Measurements from ENCODE around the gene TBCC. TPM values are rescaled to one million over a fixed set of nuclear protein-coding genes. Genes with fewer than 3 reads are reported as not detected.
A peak's percentile ranks its signal among the peaks of the same experiment; 100 is the strongest.

The TBCC gene
- total RNA-seq, 1 donor = 33.7 TPM

DNA sequence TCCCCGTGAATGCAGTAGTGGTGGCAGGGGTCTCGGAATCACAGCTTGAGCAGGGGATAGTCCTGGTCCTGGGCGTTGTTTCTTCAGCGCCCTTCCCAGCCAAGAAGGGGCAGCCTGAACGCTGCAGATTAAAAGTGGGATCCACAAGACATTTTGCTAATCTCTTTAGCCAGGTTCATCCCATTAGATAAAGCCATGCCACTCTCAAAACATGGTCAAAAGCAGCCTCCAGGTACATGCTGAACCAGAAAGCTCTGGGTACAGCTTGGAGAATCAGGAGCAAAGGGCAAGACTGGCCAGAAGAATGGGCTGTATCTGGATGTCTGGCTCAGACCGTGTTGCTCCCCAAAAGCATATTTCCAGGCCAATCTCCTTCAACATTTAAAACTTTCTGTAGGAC lies 23.4 kb downstream of the TBCC start, which contains the start of gene PRPH2:
Gene PRPH2 (minus strand): TSS at position 101 of the 400 bp plus-strand sequence. CDS start 263 bp downstream, outside the sequence.
- no peaks in the 10 kb centered on the region for H3K27me3 ChIP-seq (ENCODE audit: insufficient read depth, low read length)
- TF ChIP-seq, protein P1, sequence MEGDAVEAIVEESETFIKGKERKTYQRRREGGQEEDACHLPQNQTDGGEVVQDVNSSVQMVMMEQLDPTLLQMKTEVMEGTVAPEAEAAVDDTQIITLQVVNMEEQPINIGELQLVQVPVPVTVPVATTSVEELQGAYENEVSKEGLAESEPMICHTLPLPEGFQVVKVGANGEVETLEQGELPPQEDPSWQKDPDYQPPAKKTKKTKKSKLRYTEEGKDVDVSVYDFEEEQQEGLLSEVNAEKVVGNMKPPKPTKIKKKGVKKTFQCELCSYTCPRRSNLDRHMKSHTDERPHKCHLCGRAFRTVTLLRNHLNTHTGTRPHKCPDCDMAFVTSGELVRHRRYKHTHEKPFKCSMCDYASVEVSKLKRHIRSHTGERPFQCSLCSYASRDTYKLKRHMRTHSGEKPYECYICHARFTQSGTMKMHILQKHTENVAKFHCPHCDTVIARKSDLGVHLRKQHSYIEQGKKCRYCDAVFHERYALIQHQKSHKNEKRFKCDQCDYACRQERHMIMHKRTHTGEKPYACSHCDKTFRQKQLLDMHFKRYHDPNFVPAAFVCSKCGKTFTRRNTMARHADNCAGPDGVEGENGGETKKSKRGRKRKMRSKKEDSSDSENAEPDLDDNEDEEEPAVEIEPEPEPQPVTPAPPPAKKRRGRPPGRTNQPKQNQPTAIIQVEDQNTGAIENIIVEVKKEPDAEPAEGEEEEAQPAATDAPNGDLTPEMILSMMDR (IDR thresholded peaks at IDR 0.05; ENCODE audit: extremely low read depth, low read depth, low read length) = no peak
- H3K4me2 ChIP-seq (ENCODE audit: insufficient read depth, low read length) = no peak within 1 kb of the TSS
- no peak within 1 kb of the TSS for H2AFZ ChIP-seq (ENCODE audit: low read length)
- no peak within 1 kb of the TSS for H3K4me3 ChIP-seq (ENCODE audit: insufficient read depth, low read length)
- H4K20me1 ChIP-seq (ENCODE audit: insufficient read depth, low read length) = no peaks in the 10 kb centered on the region
- no peaks in the 10 kb centered on the region for H3K9me3 ChIP-seq (ENCODE audit: low read depth, low read length)
- no peak within 1 kb of the TSS for H3K27ac ChIP-seq (ENCODE audit: low read depth, low read length)
- peaks cover 11% of the 10 kb centered on the region for H3K4me1 ChIP-seq (ENCODE audit: insufficient read depth, low read length)
- no peaks in the 10 kb centered on the region for H3K79me2 ChIP-seq (ENCODE audit: insufficient read depth, low read length)
- DNase-seq (ENCODE audit: insufficient read length, low spot score, missing footprints) = no peak
- H3K36me3 ChIP-seq (ENCODE audit: insufficient read depth, low read length) = no peaks in the 10 kb centered on the region

DNA sequence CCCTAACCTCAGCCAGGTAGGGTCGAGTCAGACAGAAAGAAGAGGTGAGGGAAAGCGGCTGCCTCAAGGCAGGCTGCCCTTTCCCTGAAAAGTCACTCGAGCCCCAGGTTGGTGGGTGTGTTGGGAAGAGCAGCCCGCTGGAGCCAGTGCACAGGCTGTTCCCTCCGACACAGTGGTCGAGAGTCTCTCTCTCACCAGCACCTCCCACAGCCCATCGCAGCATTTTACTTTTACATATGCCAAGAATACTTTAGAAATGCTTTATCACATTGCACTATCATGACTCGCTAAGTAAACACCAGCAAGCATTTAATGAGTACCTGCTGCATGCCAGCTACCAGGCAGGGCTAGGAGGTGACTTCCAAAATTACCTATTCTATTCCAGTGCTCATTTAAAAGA lies 25.2 kb downstream of the TBCC start:
- H3K4me1 ChIP-seq (ENCODE audit: insufficient read depth, low read length) = peaks cover 4% of the 10 kb centered on the region
- TF ChIP-seq, protein P1 (IDR thresholded peaks at IDR 0.05; ENCODE audit: extremely low read depth, low read depth, low read length) = no peak
- H2AFZ ChIP-seq (ENCODE audit: low read length) = no peak overlapping the region
- no peaks in the 10 kb centered on the region for H3K27me3 ChIP-seq (ENCODE audit: insufficient read depth, low read length)
- DNase-seq (ENCODE audit: insufficient read length, low spot score, missing footprints) = peak; percentile 63
- no peaks in the 10 kb centered on the region for H3K36me3 ChIP-seq (ENCODE audit: insufficient read depth, low read length)
- no peaks in the 10 kb centered on the region for H3K79me2 ChIP-seq (ENCODE audit: insufficient read depth, low read length)
- H3K4me2 ChIP-seq (ENCODE audit: insufficient read depth, low read length) = no peak overlapping the region
- H3K9me3 ChIP-seq (ENCODE audit: low read depth, low read length) = no peaks in the 10 kb centered on the region
- no peak overlapping the region for H3K4me3 ChIP-seq (ENCODE audit: insufficient read depth, low read length)
- H4K20me1 ChIP-seq (ENCODE audit: insufficient read depth, low read length) = no peaks in the 10 kb centered on the region
- no peak overlapping the region for H3K27ac ChIP-seq (ENCODE audit: low read depth, low read length)

DNA sequence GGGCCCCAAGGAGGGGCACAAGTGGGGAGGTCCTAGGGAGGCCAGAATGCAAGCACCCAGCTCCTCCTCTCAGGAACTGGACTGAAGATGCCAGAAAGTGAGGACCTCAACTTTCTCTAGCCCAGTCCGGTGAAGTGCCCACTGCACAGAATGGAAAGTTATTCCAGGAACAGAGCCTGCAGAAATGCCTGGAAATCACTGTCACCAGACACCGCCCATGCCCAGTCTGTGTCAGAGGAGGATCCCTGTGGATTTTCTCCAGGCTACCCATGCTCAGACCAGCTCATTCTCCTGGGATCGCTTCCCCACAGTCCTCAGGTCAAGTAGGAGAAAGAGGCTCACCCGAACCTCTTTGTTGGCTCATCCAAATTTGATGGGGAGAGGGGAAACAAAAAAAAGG lies 30.0 kb downstream of the TBCC start:
- no peaks in the 10 kb centered on the region for H3K79me2 ChIP-seq (ENCODE audit: insufficient read depth, low read length)
- DNase-seq (ENCODE audit: insufficient read length, low spot score, missing footprints) = no peak
- TF ChIP-seq, protein P1 (IDR thresholded peaks at IDR 0.05; ENCODE audit: extremely low read depth, low read depth, low read length) = no peak

DNA sequence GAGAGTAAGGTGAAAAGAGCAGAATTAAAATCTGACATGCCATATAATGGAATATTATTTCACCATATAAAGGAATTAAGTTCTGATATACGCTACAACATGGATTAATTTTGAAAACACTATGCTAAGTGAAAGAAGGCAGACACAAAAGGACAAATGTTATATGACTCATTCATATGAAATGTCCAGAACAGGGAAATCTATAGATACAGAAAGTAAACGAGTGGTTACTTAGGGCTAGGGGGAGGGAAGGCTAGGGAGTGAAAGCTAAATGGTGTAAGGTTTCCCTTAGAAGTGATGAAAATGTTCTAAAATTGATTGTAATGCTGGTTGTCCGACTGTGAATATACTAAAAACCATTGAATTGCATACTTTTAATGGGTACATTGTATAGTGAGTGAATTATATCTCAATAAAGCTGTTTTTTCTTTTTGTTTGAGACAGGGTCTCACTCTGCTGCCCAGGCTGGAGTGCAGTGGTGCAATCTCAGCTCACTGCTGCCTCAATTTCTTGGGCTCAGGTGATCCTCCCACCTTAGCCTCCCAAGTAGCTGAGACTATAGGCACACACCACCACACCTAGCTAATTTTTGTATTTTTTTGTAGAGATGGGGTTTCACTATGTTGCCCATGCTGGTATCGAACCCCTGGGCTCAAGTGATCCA lies 31.7 kb downstream of the TBCC start:
- Histone ChIP-seq H3K27ac (ENCODE audit: low read depth, low read length) (no peak overlapping the region), H3K9me3 (ENCODE audit: low read depth, low read length) (peaks cover 6% of the 10 kb centered on the region)

More for the DNA sequence above, 30.0 kb downstream of the TBCC start:
- Histone ChIP-seq H4K20me1 (ENCODE audit: insufficient read depth, low read length) (no peaks in the 10 kb centered on the region), H3K4me1 (ENCODE audit: insufficient read depth, low read length) (peaks cover 4% of the 10 kb centered on the region), H3K36me3 (ENCODE audit: insufficient read depth, low read length) (no peaks in the 10 kb centered on the region), H3K27ac (ENCODE audit: low read depth, low read length) (no peak overlapping the region), H3K9me3 (ENCODE audit: low read depth, low read length) (peaks cover 6% of the 10 kb centered on the region), H3K4me3 (ENCODE audit: insufficient read depth, low read length) (no peak overlapping the region), H3K27me3 (ENCODE audit: insufficient read depth, low read length) (no peaks in the 10 kb centered on the region), H2AFZ (ENCODE audit: low read length) (no peak overlapping the region), H3K4me2 (ENCODE audit: insufficient read depth, low read length) (no peak overlapping the region)

More for the DNA sequence above, 31.7 kb downstream of the TBCC start:
- H3K79me2 ChIP-seq (ENCODE audit: insufficient read depth, low read length) = no peaks in the 10 kb centered on the region
- H4K20me1 ChIP-seq (ENCODE audit: insufficient read depth, low read length) = no peaks in the 10 kb centered on the region
- no peak overlapping the region for H3K4me2 ChIP-seq (ENCODE audit: insufficient read depth, low read length)
- H2AFZ ChIP-seq (ENCODE audit: low read length) = no peak overlapping the region
- H3K36me3 ChIP-seq (ENCODE audit: insufficient read depth, low read length) = no peaks in the 10 kb centered on the region
- H3K27me3 ChIP-seq (ENCODE audit: insufficient read depth, low read length) = no peaks in the 10 kb centered on the region
- no peak for DNase-seq (ENCODE audit: insufficient read length, low spot score, missing footprints)
- H3K4me1 ChIP-seq (ENCODE audit: insufficient read depth, low read length) = no peaks in the 10 kb centered on the region
- TF ChIP-seq, protein P1 (IDR thresholded peaks at IDR 0.05; ENCODE audit: extremely low read depth, low read depth, low read length) = no peak
- no peak overlapping the region for H3K4me3 ChIP-seq (ENCODE audit: insufficient read depth, low read length)
